ENCODE data around the gene PRM1.
A peak's percentile ranks its signal among the peaks of the same experiment; 100 is the strongest.

Gene PRM1

GRCh38 chr16:11251525-11252481 lies 29.3 kb downstream of the PRM1 start:
- peak; percentile 90 for DNase-seq

DNA sequence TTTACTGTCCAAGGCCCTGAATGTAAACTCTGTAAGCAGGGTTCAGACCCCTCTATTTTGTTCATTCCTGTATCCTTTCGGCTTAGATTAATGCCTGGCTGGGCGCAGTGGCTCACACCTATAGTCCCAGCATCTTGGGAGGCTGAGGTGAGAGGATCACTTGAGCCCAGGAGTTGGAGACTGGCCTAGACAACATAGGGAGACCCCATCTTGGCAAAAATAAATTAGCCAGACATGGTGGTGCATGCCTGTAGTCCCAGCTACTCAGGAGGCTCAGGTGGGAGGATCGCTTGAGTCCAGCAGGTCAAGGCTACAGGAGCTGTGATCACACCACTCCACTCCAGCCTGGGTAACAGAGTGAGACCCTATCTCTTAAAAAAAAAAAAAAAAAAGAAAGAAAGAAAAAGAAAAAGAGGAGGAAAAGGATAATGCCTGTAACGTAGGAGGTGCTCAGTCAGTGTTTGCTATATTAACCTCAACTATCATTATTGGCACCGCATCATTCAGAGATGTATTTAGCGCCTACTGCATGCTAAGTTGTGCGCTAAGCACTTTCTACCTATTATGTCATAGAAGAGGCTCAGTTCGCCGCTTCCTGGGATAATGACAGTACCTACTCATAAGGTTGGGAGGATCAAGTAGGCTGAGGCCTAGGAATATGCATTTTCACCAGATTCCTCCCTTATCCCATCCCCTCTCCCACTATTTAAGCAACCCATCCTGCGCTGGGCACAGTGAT lies 30.2 kb downstream of the PRM1 start:
- no peak for DNase-seq

DNA sequence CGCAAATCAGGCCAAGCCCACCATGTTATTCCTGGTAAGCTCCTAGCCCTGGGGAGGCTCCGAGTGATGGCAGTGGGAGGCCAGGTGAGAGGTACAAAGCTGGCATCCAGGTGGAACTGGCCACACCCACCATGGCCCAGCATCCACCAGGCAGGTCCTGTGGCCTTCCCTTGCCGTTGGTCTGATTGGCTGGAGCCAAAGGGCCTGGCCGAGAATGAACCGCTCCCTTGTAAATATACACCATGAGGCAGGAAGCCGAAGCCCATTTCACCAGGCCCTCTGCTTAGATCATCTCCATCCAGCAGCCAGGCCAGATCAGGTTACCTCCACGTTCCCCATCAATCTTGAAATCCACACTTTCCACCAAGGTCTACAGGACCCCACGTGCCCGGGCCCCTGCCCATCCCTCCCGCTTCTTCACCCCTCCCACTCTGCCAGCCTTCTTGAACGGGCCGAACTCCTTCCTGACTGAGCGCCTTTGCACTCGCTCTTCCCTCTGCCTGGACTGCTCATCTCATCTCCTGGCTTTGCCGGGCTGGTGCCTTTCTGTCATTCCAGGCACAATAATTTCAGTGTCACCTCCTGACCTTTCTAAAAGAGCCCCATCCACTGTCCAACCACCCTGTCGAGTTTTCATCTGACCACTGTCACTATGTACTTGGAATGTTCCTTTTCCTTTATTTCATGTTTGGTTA lies 30.9 kb downstream of the PRM1 start:
- DNase-seq, result no peak

DNA sequence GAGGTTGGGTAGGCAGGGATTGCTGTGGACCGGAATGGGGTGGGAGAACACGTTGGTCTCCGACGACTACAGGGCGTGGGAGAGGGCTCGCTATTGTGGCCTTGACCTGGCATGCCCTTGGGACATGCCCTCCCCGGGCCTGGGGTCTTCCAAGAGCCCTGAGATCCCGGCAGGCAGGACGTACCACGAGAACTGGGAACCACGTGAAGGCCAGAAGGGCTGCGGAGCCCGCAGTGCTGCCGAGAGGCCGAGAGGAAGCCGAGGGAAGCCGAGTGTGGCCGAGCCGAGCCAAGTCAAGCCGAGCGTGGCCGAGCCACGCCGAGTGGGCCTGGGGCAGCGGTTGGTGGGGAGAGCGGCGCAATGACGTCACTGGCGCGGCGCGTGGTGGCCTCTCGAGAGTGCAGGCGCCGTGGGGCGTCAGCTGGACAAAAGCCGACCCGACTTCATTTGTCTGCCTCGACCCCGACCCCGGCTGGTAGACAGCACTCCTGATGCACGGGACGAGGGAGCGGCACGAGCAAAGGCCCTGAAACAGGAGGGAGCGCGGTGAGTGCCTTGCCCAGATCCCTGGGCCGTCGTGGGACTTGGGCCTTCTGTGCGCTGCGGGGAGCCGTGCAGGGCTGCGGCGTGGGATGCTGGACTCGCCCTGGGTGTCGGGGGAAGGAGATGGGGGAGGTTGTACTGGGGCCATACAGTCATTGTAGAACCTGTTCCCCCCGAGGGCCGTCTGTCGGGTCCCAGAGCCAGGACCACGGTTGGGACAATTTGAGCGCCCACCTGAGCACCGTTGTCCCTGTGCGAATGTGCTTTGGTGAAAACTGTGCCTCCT lies 31.7 kb downstream of the PRM1 start:
- no peak for DNase-seq

DNA sequence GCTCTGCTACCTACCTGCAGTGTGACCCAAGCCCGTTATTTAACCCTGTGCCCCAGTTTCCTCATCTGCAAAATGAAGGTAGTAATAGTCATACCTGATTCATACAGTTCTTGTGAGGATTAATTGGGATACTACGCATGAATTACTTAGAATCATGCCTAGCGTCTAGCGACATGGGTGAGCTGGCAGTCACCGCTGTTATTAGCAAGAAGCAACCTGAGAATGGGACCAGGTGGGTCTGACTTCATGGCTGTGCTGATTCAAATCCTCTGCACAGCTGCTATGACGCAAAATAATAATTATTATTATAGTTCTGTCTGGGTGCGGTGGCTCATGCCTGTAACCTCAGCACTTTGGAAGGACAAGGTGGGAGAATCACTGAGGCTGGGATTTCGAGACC lies 33.0 kb downstream of the PRM1 start:
- DNase-seq, result no peak

DNA sequence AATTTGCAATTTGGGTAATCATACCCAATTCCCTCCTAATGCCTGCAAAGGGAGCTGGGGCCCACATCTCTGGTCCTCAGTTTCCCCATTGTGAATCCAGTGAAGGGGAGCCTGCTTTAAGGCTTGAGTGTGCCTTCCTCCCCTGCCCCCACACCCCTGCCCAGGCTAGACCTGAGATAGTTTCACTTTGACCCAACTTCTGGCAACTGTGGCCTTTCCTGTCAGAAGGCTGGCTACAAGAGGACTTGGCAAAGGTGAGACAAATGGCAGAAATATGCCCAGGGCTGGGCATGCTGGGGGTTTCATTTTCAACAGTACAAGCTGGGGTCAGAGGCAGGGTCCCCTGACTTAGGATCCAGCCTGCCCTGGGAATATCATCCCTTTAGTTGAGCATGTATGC lies 35.1 kb downstream of the PRM1 start:
- DNase-seq, result no peak

DNA sequence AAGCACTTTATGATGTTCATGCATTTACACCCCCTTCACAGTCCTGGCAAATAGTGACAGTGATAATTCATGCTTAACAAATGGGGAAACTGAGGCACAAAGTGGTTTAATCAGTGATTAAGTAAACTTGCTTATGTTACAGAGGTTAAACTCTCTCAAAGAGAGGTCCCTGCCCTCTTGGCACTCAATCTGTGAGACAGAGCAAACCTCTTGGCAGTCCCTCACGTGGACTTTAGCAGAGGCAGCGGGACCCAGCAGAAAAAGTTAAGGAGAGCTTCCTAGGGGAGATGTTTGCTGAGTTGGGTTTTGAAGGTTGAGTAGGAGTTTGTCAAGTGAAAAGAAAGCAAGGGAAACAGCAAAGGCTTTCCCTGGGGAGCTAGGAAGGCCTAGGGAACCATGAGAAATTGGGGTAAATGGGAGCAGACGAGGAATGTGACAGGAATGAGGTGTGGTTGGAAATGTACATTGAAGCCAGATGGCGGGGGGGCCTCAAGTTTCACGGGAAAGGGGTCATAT lies 35.9 kb downstream of the PRM1 start:
- DNase-seq, result no peak

DNA sequence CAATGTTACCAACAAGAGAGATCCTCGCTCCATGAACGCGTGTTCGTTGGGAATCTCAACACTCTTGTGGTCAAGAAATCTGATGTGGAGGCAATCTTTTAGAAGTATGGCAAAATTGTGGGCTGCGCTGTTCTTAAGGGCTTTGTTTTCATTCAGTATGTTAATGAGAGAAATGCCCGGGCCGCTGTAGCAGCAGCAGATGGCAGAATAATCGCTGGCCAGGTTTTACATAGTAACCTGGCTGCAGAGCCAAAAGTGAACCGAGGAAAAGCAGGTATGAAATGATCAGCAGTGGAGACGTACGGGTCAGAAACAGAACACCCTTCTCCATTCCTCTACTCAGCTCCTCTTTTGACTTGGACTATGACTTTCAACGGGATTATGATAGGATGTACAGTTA lies 38.5 kb downstream of the PRM1 start:
- no peak for DNase-seq

GRCh38 chr16:11241480-11242204 lies 39.5 kb downstream of the PRM1 start:
- no peak for DNase-seq

DNA sequence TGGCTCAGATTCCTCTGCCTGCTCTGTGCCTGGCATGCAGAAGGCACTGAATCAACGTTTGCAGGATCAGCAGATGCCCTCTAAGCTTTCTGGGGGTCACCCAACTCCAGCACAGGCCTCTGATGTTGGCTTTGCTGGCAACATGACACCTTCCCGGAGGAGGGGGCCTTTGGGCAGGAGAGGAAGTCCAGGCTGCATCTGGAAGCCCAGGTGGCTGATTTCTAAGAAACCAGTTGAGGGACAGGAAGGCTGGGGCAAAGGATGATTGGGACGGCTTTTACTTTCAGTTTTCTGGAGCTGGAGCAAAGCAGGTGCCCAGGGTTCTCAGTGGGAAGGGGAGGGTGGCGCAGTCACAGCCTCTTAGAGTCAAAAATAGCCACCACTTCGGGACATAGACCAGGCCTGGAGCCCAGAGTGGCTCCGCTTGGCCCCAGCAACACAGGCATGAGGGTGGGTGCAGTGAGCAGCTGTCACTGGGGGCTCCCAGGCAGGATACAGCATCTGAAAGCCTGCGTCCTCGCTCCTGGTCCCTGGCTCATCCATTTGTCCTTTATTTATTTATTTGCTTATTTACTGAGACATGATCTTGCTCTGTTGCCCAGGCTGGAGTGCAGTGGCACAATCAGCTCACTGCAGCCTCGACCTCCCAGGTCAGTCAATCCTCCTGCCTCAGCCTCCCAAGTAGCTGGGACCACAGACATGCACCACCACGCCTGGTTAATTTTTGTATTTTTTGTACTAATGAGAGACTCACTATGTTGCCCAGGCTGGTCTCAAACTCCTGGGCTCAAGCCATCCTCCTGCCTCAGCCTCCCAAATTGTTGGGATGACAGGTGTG lies 40.3 kb downstream of the PRM1 start:
- DNase-seq, result no peak

GRCh38 chr16:11239644-11240632 lies 41.2 kb downstream of the PRM1 start:
- no peak for DNase-seq

GRCh38 chr16:11238272-11239202 lies 42.6 kb downstream of the PRM1 start:
- no peak for DNase-seq

DNA sequence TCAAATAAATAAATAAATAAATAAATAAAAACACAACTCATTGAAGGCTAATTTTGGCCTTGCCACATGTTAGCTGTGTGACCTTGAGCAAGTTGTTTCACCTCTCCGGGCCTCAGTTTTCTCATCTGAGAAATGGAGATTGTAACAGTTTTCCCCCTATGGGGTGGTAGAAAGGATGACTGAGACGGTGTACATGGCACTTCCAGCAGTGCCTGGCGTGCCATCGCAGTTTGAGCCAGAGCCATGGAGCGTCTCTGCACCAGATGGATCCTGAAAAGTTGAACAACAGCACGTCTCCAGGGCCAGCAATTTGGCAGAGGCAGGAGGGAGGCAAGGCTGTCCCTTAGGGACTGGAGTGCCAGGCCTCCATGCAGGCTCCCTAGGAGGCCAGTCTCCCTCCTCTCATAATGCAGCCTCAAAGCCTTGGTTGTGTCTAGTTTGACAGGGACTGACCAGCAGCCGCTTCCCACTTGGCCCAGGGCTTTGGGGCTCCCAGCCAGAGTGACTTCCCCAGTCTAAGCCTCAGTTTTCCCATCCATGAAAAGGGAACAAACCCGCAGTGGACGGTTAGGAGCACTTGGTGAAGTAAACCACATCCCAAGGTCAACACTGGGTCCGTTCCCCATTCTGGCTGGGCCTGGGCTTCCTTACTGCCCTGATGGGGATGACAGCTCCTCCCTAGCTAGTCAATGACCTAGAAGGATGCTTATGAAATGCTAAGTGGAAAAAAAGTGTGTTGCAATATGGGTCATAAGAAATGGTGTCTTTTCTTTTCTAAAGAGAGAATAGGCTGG lies 44.5 kb downstream of the PRM1 start:
- no peak for DNase-seq

DNA sequence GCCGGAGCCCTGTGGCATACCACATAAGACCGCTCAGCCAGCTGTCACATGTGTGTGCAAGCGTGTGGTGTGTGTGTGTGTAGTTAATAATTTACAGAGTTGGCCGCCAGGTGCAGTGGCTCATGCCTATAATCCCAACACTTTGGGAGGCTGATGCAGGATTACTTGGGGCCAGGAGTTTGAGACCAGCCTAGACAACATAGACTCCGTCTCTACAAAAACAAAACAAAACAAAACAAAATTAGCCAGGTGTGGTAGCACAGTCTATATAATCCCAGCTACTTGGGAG lies 45.5 kb downstream of the PRM1 start:
- DNase-seq, result no peak

DNA sequence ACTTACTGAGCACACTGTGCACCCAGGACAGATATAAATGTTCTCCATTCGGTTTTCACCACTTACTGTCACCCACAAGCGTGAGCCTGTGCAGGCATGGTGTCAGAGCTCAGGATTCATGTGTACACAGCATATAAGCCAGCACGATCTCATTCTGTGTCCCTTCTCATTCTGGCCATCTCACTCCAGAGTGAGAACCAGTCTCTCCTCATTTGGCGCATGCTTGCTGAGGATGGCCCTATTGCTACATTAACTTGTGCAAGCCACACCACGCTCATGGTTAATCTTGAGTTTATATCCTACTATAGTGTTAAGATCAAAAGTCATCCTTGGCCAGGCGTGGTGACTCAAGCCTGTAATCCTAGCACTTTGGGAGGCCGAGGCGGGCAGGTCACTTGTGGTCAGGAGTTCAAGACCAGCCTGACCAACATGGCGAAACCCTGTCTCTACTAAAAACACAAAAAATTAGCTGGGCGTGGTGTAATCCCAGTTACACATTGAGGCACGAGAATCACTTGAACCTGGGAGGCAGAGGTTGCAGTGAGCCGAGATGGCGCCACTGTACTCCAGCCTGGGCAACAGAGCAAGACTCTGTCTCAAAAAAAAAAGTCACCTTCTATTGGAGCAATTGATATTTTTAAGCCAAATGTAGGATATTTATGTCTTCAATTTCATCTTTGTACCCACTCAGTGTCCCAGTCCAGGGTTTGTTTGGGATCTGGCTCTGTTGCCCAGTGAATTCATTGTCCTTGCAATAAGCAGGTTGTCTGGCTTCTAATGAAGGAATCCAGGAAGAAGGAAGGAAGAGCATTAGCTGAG lies 46.0 kb downstream of the PRM1 start:
- DNase-seq, result no peak

DNA sequence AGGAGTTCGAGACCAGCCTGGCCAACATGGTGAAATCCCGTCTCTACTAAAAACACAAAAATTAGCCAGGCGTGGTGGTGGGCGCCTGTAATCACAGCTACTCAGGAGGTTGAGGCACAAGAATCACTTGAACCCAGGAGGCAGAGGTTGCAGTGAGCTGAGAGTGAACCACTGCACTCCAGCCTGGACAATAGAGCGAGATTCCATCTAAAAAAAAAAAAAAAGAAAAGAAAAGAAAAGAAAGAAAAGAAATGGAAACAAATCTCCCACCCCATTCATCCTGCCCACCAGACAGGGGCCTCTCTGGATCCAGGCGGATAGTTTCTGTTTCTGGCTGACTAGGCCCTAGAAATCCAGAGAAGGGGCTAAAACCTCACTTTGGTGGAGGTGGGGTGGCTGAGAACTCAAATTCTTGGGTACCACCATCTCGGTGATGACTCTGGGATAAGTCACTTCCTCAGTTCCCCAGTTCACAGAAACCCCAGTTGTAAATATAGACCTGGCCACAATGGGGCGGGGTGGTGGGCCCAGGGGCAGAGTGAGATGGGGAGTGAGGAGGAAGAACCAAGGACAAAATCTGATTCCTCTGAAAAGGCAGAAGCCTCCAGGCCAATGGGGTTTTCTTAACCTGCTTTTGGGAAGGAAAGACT lies 47.3 kb downstream of the PRM1 start:
- peak; percentile 88 for DNase-seq
